Activated naive CD8-positive, alpha-beta T cell treated with anti-CD3 and anti-CD28 coated beads, Interleukin-2, amount 50 U/mL, for 16 hours (primary cell): ENCODE results near the gene UBR2.
"Not testable (repeated sequence)": the region's sequence is repeated elsewhere in the genome, so short reads cannot be mapped to it uniquely, and the experiment has no call there.

ENCODE experiments used
- DNase-seq: peaks from one replicate; pipeline ENCODE4 v3.0.0-alpha.2; 2020; ENCODE audit warnings: low read depth, low spot score

The UBR2 gene

DNA sequence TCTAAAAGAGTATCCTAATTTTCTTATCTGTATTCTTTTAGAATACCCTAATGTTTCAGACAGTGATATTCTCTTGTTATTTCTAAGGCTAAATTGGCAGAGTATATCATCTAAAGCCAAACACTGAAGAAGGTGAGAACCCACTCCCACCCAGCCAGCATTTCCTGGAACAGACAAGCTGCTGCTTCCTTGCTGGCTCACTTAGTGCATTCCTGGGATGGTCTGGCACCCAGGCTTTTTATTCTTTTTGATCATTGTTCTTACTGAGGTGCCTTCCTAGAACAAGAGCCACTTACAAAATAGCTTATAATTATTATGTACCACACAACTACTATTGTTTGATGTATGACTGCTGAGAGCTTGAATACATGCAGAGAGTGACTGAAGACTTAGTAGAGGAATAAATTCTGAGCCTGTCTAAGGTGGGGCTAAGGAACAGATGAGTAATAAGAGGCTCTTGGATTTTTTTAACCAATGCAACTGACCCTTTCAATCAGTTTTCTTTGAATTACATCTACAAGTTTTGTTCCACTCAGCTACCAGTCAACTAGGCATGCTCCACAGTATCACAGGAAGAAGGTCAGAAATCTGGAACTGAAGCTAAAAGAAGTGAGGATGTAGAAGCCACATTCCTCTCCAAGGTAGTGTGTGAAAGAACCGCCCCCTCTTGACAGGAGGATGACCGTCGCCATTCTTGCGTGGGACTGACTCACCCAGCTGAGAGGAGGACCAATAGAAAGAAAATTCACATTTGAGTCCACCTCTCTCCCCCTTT is 128.5 kb downstream of the UBR2 start:
- DNase-seq, result no peak

DNA sequence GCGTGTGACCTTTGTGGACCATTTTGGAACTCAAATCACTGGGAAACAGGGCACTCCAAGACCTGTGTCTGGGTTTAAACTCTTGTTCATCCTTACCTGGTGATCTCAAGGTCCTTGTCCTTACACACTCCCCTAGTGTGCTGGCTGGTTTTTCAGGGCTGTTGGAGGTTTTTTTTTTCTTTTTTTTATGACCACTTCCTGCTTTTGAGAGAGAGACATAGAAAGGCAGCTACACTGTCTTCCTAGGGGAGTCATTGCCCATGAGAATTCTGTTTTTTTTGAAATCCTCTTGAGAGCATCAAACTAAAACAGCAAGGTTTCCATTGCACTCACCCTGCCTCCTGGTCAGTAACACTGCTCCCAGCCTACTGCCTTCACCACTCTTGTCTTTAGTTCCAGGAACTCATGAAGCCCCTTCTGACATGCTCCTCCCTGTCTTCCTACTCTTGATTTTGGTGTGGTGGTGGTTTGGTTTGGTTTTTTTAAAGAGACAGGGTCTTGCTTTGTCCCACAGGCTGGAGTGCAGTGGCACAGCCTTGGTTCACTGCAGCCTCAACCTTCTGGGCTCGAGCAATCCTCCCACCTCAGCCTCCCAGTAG is 130.0 kb downstream of the UBR2 start:
- DNase-seq, result no peak

DNA sequence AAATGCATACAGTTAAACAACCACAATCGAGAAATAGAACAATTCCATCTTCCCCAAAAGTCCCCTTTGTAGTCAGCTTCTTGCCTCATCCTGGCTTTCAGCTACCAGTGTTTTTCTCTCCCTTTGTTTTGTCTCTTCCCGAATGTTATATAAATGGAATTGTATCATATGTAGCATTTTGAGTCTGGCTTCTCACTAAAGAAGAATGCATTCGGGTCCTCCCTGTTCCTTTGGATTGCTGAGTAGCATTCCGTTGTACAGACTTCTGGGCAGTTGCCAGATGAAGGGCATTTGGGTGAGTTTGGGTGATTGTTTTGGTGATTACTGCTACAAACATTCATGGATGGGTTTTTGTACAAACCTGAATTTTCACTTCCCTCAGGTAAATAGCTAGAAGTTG is 130.8 kb downstream of the UBR2 start:
- DNase-seq, result no peak

DNA sequence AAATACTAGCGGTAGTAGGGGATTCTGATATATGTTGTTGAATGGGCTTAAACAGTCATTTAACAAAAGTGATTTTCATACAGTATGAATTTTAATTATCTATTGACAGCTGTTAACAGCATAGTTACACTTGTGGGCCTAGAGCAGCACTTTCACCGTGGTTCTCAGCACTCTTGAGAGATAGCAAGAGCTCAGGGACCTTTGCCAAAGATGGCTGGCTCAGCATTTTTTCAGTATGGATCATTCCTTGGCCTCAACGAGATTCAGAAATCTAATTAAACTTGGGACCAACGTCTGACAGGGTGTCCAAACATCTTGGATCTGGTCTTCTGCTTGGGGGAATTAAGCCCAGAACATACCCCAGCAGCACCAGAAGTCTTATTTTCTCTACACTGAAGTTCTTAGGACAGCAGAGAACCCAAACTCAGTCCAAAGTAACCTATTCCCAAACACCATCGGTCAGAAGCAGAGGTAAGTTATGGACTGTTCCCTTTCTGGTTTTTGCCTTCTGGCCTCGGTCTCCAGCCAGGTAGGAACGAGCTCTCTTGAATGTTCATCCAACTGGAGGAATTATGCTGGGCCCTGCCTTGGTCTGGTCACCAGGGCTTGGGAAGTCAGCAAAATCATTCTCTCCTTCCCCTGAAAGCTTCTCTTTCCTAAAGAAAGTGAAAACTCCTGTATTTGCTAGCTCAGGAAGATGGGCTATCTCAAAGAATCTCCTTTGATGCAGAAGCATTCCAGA is 132.9 kb downstream of the UBR2 start:
- no peak for DNase-seq

DNA sequence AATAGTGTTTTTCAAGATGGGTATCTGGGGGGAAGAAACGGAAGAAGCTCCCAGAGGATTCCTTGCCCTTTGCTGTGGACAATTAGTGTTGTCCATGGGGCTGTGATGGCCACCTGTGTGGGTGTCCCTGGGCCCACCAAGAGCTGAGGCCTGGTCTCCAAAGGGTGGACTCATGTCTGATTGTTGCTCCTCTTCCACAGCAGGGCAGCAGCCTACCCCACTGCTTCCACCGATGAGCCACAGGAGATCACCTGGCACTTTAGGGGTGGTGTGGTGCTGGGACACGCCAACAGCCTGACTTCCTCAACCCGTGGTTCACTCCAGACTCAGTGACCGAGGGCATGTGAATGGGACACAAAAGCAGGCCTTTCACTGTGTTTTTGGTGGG is 133.4 kb downstream of the UBR2 start:
- no peak for DNase-seq

DNA sequence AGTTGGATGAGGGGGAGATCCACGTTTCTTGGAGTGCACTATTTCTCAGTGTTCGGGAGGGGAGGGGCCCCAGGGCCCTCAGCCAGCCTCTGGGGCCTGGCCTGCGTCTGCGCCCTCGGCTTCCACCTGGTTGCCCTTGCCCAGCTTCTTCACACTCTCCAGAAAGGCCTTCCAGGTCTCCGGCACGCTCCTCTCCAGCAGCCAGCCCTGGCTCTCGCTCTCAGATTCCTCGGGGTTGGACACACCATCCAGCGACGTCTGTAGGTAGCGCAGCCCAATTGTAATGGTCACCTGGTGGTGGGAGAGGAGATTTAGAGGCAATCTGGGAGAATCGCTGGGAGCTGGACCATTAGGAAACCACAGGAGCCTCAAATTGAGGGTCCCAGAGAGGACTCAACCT is 134.4 kb downstream of the UBR2 start:
- DNase-seq, result no peak

DNA sequence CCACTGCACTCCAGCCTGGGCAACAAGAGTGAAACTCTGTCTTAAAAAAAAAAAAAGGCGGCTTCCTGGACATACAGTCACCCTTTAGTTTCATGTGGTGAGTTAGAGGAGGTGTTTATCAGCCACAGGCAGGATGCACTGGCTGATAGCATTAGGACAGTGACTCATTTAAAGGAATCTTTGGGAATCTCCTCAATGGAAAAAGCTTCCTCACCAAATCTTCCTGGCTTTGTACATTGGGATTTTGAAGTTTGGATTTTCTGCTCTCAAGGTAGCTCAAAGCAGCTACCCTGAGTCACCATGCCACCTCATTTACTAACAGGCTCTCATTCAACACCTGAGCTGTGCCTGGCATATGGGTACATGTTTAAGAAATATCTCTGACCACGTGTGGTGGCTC is 138.4 kb downstream of the UBR2 start:
- no peak for DNase-seq

DNA sequence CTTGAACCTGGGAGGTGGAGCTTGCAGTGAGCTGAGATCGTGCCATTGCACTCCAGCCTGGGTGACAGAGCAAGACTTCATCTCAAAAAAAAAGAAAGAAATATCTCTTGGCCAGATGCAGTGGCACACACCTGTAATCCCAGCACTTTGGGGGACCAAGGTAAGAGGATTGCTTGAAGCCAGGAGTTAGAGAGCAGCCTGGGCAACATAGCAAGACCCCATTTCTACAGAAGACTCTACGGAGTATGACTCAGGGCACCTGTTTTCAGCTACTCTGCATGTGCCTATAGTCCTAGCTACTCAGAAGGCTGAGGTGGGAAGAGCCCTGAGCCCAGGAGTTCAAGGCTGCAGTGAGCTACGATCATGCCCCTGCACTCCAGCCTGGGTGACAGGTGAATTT is 139.0 kb downstream of the UBR2 start:
- not testable (repeated sequence) for DNase-seq

DNA sequence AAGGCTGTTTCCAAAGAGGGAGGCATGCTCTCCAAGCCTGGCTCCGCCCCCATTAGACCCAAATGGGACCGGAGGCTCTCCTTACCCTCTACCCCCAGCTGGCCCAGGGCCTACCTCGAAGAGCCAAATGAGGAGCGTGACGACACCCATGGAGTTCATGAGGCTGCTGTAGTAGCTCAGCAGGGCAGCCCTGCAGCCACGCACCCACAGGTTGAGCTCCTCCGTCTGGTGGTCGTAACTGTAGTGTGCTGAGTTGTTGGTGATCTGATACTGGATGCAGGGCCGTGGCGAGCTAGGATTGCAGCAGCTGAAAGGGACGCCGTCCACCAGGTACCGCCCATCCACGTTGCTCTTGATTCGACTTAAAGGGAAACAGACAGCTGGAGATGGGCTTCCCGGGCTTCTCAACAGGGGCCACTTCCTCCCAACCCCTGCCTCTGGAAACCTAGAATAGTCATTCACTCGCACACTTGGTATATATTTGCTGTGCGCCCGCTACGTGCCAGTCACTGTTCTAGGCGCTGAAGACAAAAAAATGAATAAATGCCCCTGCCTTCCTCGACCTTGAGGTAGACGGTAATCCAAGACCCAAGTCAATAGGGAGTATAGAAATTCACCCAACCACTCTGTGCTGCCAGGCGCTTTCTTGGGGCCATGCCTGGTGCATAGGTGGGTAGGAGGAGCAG is 140.6 kb downstream of the UBR2 start:
- no peak for DNase-seq

DNA sequence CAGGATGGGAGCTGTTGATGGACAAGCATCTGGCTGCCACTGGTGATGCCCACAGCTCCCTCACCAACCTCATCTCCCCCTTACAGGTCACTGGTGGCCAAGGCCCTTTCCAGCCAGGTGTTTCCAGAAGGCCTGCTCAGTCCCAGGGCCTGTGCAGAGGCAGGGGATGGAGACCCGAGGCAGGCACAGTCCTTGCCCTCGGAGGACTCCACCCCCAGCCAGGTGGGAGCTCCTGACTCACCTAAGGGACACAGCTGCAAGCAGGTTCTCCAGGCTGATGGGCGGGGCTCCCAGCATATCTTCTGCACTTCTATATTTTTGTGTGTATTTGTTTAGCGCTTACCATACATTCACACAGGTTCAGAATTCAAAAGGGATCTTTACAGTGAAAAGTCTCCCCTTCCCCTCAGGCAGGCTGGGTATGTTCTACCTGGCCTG is 141.1 kb downstream of the UBR2 start:
- DNase-seq, result no peak

DNA sequence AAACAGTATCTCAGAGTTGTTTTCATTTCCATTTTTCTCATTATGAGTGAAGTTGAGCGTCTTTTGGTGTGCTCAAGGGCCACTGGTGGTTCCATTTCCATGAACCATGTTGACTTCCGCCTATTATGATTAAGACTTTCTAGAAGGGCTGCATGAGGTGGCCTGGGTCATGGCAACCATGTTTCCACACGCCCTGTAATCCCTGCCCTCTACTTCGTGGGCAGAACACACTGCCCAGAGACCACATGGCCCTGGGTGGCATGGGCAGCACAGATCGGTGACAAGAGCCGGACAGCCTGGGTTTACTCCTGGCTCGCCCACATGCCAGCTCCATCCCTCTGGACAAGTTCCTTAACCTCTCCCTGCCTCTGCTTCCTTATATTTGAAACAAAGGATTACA is 143.8 kb downstream of the UBR2 start:
- no peak for DNase-seq

DNA sequence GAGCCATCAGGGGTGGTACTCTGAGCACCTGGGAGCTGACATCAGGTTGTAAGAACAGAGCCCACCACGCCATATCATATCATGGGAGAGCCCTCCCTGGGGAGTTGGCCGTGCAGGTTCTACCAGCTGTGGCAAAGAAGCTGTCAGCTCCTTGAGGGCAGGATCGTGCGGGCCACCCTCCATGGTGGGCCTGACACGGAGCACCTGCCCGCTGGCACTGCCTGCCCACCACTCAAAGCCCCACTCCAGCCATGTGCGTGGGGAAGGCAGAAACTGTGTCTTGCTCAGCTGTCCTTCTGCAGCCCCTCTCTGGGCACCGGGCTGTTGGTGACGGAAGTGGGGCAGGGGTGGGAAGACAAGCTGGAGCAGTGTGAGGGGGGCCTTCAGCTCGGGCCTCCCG is 144.3 kb downstream of the UBR2 start:
- no peak for DNase-seq

DNA sequence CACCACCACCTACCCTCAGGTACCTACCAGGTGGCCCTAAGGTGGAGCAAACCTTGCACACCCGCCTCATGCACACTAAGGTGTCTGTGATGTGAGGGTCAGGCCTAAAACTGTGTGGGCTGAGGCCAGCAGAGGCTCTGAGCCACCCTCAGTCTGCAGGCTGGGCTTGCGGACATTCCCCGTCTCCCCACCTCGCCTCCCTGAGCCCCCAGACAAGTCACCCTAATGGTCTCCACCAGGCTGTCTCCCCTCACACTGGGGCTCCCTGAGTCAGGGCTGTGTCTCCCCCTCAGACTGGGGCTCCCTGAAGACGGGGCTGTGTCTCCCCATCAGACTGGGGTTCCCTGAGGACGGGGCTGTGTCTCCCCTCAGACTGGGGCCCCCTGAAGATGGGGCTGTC is 146.0 kb downstream of the UBR2 start:
- no peak for DNase-seq

DNA sequence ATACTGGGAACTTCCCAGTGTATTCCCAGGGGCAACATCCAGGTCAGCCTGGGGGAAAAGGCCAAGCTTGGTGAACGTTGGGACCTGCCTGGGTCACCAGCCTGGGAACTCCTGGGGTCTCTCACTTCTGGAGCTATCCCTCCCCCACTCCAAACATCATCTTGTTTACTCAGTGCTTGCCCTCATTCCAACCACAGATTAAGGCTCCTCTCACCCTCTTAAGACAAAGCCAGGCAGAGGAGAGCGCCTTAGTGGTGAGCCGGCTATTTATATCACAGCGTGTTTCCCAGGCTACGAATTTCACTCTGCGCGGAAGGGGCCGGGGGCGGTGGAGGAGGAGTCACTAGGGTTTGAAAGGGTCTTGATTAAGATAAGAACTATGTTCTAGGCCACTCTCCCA is 146.5 kb downstream of the UBR2 start:
- DNase-seq, result no peak

DNA sequence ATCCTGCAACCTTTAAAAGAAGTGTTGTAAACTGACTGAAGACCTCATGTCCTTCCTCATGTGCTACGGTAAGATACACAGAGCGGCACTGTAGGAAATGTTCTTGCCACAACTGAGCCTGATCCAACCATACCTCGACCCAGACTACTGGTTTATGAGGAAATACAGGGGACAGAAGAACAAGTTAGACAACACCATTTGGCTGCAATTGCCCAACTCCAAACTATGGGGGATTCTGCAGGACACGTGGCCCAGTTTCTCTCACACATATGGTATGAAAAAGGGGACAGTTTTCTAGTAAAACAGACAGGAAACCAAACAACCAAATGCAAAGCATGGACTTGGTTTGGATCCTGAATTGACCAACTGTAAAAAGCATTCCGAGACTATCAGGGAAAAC is 148.1 kb downstream of the UBR2 start:
- DNase-seq, result no peak

DNA sequence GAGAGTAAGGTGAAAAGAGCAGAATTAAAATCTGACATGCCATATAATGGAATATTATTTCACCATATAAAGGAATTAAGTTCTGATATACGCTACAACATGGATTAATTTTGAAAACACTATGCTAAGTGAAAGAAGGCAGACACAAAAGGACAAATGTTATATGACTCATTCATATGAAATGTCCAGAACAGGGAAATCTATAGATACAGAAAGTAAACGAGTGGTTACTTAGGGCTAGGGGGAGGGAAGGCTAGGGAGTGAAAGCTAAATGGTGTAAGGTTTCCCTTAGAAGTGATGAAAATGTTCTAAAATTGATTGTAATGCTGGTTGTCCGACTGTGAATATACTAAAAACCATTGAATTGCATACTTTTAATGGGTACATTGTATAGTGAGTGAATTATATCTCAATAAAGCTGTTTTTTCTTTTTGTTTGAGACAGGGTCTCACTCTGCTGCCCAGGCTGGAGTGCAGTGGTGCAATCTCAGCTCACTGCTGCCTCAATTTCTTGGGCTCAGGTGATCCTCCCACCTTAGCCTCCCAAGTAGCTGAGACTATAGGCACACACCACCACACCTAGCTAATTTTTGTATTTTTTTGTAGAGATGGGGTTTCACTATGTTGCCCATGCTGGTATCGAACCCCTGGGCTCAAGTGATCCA is 150.4 kb downstream of the UBR2 start:
- no peak for DNase-seq

DNA sequence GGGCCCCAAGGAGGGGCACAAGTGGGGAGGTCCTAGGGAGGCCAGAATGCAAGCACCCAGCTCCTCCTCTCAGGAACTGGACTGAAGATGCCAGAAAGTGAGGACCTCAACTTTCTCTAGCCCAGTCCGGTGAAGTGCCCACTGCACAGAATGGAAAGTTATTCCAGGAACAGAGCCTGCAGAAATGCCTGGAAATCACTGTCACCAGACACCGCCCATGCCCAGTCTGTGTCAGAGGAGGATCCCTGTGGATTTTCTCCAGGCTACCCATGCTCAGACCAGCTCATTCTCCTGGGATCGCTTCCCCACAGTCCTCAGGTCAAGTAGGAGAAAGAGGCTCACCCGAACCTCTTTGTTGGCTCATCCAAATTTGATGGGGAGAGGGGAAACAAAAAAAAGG is 152.0 kb downstream of the UBR2 start:
- no peak for DNase-seq

DNA sequence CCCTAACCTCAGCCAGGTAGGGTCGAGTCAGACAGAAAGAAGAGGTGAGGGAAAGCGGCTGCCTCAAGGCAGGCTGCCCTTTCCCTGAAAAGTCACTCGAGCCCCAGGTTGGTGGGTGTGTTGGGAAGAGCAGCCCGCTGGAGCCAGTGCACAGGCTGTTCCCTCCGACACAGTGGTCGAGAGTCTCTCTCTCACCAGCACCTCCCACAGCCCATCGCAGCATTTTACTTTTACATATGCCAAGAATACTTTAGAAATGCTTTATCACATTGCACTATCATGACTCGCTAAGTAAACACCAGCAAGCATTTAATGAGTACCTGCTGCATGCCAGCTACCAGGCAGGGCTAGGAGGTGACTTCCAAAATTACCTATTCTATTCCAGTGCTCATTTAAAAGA is 156.9 kb downstream of the UBR2 start:
- no peak for DNase-seq

DNA sequence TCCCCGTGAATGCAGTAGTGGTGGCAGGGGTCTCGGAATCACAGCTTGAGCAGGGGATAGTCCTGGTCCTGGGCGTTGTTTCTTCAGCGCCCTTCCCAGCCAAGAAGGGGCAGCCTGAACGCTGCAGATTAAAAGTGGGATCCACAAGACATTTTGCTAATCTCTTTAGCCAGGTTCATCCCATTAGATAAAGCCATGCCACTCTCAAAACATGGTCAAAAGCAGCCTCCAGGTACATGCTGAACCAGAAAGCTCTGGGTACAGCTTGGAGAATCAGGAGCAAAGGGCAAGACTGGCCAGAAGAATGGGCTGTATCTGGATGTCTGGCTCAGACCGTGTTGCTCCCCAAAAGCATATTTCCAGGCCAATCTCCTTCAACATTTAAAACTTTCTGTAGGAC is 158.7 kb downstream of the UBR2 start, which contains the start of gene PRPH2:
TSS of gene PRPH2 (minus strand) at position 101 of the 400 bp plus-strand sequence. CDS start 263 bp downstream, outside the sequence.
- no peak for DNase-seq

DNA sequence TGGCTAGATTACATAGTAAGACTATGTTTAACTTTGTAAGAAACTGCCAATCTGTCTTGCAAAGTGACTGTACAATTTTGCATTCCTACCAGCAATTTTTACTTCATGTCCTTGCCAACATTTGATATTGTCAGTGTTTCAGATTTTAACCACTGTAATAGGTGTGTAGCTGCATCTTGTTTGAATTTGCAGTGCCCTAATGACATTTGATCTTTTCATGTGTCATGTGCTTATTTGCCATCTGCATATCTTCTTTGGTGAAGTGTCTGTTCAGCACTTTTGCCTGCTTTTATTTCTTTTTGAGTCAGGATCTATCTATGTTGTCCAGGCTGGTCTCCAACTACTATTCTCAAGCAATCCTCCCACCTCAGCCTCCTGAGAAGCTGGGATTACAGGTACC is 161.0 kb downstream of the UBR2 start:
- DNase-seq, result no peak

DNA sequence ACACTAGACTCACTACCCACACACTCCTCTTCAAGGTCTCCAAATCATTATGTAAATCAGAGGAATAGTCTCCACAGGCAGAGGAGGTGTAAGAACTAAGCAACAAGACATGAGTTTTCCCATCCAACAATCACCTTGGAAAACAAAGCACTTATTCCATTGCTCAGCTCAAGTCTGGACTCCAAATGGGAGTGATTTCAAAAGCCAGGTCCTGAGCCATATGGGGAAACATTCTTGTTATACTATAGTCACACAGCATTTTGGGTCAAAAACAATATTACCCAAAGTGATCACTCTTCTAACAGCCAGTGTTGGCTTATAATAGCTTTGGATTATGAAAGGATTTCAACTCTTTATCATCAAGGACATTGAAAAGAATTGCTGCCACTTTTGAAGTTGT is 162.2 kb downstream of the UBR2 start:
- no peak for DNase-seq
